Small intestine (tissue), 7 donors: Measurements from ENCODE around the gene ABI1. TPM values are rescaled to one million over a fixed set of nuclear protein-coding genes. Genes with fewer than 3 reads are reported as not detected.

ENCODE experiments used
- DNase-seq, 2 donors: peaks; one replicate each; pipeline versions ENCODE4 v3.0.0 to v3.0.0-alpha.2; 2013
- FAIRE-seq: peaks from 2 replicates; lab custom pipeline; 2012; peaks lifted over from hg19 to GRCh38; lab: Jason Lieb, UNC
- H3K27ac ChIP-seq, 3 donors: one replicate each; pipeline ENCODE4 v1.5.1; 2013; ENCODE audit warnings: low read length in 2 of 3, mild to moderate bottlenecking in 2 of 3, control low read depth in 1 of 3, inconsistent platforms in 1 of 3, low read depth in 1 of 3, moderate library complexity in 1 of 3
- H3K27me3 ChIP-seq, 3 donors: one replicate each; pipeline ENCODE4 v1.6.1; 2013; ENCODE audit warnings: low read length in 3 of 3, inconsistent platforms in 1 of 3; ENCODE audit not compliant: control insufficient read depth in 3 of 3, insufficient read depth in 3 of 3
- H3K36me3 ChIP-seq, 3 donors: one replicate each; pipeline ENCODE4 v1.6.1; 2013; ENCODE audit warnings: low read length in 3 of 3, inconsistent platforms in 1 of 3, low read depth in 1 of 3, mild to moderate bottlenecking in 1 of 3, moderate library complexity in 1 of 3; ENCODE audit not compliant: control insufficient read depth in 3 of 3, insufficient read depth in 2 of 3
- H3K4me1 ChIP-seq, 3 donors: one replicate each; pipeline ENCODE4 v1.6.1; 2013; ENCODE audit warnings: low read length in 2 of 3, inconsistent platforms in 1 of 3, low read depth in 1 of 3, mild to moderate bottlenecking in 1 of 3, moderate library complexity in 1 of 3; ENCODE audit not compliant: control insufficient read depth in 3 of 3, insufficient read depth in 2 of 3
- H3K4me3 ChIP-seq, 3 donors: one replicate each; pipeline ENCODE4 v1.5.1; 2013; ENCODE audit warnings: low read length in 3 of 3, control low read depth in 1 of 3, inconsistent platforms in 1 of 3, low read depth in 1 of 3, mild to moderate bottlenecking in 1 of 3, moderate library complexity in 1 of 3
- H3K9me3 ChIP-seq, 2 donors: one replicate each; pipeline ENCODE4 v1.6.1; 2013; ENCODE audit warnings: low read depth in 1 of 2, low read length in 1 of 2; ENCODE audit not compliant: control insufficient read depth in 2 of 2, insufficient read depth in 1 of 2
- WGBS, 3 donors: extraction: QIAGEN DNeasy Blood & Tissue Kit; methylation state at CpG; one replicate each; pipeline ENCODE4 v1.1.7; 2013; 5-methylcytosine and 5-hydroxymethylcytosine counted together
- polyA plus RNA-seq, 4 donors: library from polyadenylated mRNA; stranded (reverse) in 3 of 4; unstranded in 1 of 4; fragments of 200-250 nt in 3 of 4; fragments of 120-200 nt in 1 of 4; gene quantifications; one replicate each; pipeline versions ENCODE4 v1.2.1 to v1.2.3, GENCODE V29; 2013
- donor health status: healthy with polysubstance abuse.
- donor health status: control.
- donor health status: control.
- donor health status: Bipolar disorder and iron deficiency.
- donor health status: healthy.

The ABI1 gene
- polyA plus RNA-seq, 4 donors, result 25.5 to 53.0 (median 38.4) TPM

DNA sequence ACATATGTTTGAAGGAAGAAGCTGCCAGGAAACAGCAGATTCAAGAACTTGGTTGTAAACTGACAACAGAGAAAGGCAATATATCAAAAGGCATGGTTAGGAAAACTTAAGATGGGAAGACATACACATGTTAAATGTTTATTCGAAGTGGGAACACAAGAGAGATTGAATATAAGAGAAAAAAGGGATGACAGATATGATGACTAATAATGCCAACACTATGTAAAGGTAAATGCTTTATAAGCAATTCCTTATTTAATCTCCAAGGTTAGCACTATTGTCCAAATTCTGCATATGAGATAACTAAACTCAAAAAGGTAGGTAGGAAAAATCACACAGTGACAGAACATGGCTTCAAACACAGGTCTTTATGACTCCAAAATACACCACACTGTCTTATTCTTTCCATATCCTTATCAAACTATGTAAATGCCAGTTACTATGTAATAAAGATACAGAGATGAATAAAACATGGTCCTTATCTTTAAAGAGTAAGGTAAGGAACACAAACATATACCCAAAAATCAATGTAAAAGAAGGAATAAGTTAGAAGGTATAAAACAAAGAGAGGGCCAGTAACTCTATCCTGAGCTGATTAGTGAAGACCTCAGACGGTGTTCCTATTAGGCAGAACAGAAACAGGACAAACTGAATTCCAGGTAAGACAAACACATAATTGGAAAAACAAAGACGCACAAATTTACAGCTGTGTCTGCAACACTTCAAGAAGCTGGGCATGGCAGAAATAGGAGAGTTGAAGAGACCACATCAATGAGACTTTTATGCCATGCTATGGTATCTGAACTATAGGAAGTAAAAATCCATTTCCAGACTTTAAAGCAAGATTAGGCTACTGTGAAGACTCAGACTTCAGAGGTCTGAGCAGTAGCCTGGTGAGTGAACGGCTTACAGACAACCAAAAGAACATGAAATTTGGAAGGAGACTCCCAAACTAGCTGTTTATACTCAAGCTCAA lies 56.1 kb downstream of the ABI1 start:
- Histone ChIP-seq H3K27me3 (no peaks in the 10 kb centered on the region), H3K4me1 (peaks cover 5 to 28% (median 6%) of the 10 kb centered on the region in 3 donors), H3K4me3 (no peak overlapping the region), H3K9me3 (no peaks in the 10 kb centered on the region), H3K36me3 (no peaks in the 10 kb centered on the region), H3K27ac (no peak overlapping the region)
- no peak for DNase-seq
- WGBS, 3 donors, result 24 to 53% (median 38%) methylated on average over 4 of the region's 4 CpGs
- FAIRE-seq, result no peak

DNA sequence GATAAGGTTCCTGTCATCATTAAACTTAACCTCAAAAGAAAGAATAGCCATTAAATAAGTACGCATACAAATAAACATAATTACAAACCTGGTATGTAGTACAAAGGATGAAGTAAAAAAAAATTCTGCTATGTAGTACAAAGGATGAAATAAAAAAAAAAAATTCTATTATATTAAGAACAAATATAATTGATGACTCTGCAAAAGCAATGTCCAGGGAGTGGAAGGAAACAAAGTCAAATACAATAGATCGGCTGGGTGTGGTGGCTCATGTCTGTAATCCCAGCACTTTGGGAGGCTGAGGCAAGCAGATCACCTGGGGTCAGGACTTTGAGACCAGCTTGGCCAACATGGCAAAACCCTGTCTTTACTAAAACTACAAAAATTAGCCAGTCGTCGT lies 56.9 kb downstream of the ABI1 start:
- Histone ChIP-seq H3K27ac (no peak overlapping the region), H3K36me3 (no peaks in the 10 kb centered on the region), H3K4me3 (no peak overlapping the region), H3K4me1 (peaks cover 5 to 28% (median 6%) of the 10 kb centered on the region in 3 donors), H3K9me3 (no peaks in the 10 kb centered on the region), H3K27me3 (no peaks in the 10 kb centered on the region)
- WGBS, 3 donors, result 90 to 96% (median 94%) methylated on average over 4 of the region's 4 CpGs
- FAIRE-seq, result no peak
- no peak for DNase-seq

DNA sequence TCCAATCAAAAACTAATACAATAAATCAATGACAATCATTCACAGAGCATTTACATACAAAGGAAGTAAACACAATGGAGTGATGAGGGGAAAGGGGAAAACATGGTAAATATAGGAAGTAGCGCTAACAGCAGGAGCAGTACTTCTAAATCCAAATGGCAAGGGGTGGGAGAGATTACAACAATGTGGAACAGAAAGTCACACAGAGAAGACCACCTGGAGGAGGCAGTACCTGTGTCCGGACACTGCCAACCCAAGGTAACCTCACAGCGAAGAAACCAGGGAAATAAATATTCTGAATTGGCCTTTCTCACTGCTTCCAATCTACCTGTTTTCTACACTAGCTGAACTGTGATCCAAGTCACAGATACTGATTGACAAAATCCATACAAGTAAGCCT lies 58.2 kb downstream of the ABI1 start:
- no peaks in the 10 kb centered on the region for H3K36me3 ChIP-seq
- H3K4me1 ChIP-seq, result peaks cover 5 to 28% (median 6%) of the 10 kb centered on the region in 3 donors
- no peaks in the 10 kb centered on the region for H3K27me3 ChIP-seq
- H3K27ac ChIP-seq, result no peak overlapping the region
- 94 to 100% (median 100%) methylated on average over 3 of the region's 3 CpGs for WGBS, 3 donors
- no peak for FAIRE-seq
- DNase-seq, result no peak
- no peak overlapping the region for H3K4me3 ChIP-seq
- H3K9me3 ChIP-seq, result no peaks in the 10 kb centered on the region

DNA sequence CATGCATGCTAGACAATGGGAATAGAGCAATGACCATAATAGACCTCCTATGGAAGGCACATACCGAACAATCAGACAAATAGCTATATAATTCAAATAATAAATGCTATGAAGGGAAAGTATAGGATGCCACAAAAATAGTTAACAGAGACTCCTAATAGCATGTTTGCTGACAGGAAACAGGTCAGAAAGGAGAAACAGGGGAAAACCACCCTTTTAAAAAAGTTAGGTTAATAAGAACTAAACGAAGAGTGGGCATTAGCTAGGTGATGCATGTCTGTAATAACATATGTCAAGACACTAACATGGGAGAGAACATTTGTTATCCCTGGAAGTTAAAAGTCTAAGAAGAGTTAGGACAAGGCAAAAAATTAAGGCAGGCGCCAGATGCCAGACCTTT lies 58.9 kb downstream of the ABI1 start:
- no peak overlapping the region for H3K27ac ChIP-seq
- no peaks in the 10 kb centered on the region for H3K27me3 ChIP-seq
- H3K4me1 ChIP-seq, result peaks cover 5 to 28% (median 6%) of the 10 kb centered on the region in 3 donors
- H3K9me3 ChIP-seq, result no peaks in the 10 kb centered on the region
- no peak for FAIRE-seq
- H3K36me3 ChIP-seq, result no peaks in the 10 kb centered on the region
- no peak for DNase-seq
- WGBS, 3 donors, result 84 to 92% (median 89%) methylated on average over 3 of the region's 3 CpGs
- H3K4me3 ChIP-seq, result no peak overlapping the region

DNA sequence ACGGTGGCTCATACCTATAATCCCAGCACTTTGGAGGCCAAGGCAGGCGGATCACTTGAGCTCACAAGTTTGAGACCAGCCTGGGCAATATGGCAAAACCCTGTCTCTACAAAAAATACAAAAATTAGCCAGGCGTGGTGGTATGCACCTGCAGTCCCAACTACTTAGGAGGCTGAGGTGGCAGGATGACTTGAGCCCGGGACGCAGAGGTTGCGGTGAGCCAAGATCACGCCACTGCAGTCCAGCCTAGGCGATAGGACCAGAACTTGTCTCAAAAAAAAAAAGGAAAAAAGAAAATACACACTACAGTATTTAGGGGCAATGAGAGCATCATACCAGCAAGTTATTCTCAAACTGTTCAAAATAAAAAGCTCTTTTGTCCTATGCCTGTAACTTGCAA lies 59.5 kb downstream of the ABI1 start:
- DNase-seq (no peak), FAIRE-seq (no peak)
- WGBS, 3 donors, result 94 to 98% (median 94%) methylated on average over 8 of the region's 8 CpGs
- Histone ChIP-seq H3K4me1 (peaks cover 3 to 24% (median 6%) of the 10 kb centered on the region in 3 donors), H3K9me3 (no peaks in the 10 kb centered on the region), H3K36me3 (no peaks in the 10 kb centered on the region), H3K27me3 (no peaks in the 10 kb centered on the region), H3K27ac (no peak overlapping the region), H3K4me3 (no peak overlapping the region)

DNA sequence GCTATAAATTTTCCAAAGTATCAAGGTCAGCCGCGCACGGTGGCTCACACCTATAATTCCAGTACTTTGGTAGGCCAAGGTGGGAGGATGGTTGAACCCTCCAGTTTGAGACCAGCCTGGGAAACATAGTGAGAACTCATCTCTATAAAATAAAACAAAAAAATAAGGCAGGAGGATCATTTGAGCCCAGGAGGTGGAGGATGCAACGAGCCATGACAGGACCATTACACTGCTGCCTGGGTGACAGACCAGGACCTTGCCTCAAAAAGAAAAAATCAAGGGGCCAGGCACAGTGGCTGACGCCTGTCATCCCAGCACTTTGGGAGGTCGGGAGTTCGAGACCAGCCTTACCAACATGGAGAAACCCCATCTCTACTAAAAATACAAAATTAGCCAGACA lies 60.3 kb downstream of the ABI1 start:
- Histone ChIP-seq H3K4me3 (no peak overlapping the region), H3K4me1 (peaks cover under 1 to 17% (median 3%) of the 10 kb centered on the region in 3 donors), H3K36me3 (no peaks in the 10 kb centered on the region), H3K27ac (no peak overlapping the region), H3K9me3 (peaks cover 0 to 3% of the 10 kb centered on the region in 2 donors), H3K27me3 (no peaks in the 10 kb centered on the region)
- 94 to 96% (median 96%) methylated on average over 7 of the region's 7 CpGs for WGBS, 3 donors
- no peak for DNase-seq
- no peak for FAIRE-seq

DNA sequence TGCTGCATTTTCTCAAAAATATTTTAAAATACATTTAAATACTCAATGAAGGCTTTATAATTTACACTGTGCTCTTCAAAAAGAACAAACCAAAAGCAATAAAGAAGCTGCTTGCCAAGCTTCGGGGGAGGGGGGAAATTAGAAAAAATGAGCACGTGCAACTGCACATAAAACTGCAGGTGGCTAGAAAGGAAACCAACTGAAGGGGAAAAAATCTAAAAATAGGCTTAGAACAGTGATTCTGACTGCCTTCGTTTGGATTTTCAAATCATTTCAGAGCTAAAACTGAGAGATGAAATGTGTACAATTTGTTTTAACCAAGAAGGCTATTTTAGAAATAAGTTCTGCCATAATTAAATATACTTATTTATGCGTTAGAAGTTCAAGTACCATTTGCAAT lies 61.4 kb downstream of the ABI1 start:
- WGBS, 3 donors, result 27 to 34% (median 33%) methylated on average over 4 of the region's 4 CpGs
- DNase-seq, result no peak

DNA sequence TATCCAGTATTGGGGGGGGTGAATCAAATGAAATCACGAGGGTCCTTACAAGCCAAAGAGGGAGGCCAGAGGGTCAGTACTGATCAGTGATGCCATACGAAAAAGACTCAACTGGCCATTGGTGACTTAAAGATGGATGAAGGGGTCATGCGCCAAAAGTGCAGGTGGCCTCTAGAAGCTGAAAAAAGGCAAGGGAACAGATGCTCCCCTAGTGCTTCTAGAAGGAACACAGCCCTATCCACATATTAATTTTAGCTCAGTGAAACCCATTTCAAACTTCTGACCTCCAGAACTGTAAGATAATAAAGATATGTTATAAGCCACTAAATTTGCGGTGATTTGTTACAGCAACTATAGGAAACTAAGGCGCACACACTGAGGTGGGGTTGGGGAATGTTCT lies 62.5 kb downstream of the ABI1 start:
- H3K4me3 ChIP-seq, result no peak overlapping the region
- peaks cover 0 to 8% of the 10 kb centered on the region in 2 donors for H3K9me3 ChIP-seq
- H3K27me3 ChIP-seq, result no peaks in the 10 kb centered on the region
- no peak for DNase-seq
- H3K4me1 ChIP-seq, result peaks cover 0 to 7% (median 0%) of the 10 kb centered on the region in 3 donors
- 88 to 98% (median 97%) methylated on average over 5 of the region's 5 CpGs for WGBS, 3 donors
- no peak overlapping the region for H3K27ac ChIP-seq
- H3K36me3 ChIP-seq, result no peaks in the 10 kb centered on the region
- no peak for FAIRE-seq

More for the DNA sequence above, 61.4 kb downstream of the ABI1 start:
- Histone ChIP-seq H3K27ac (no peak overlapping the region), H3K4me1 (peaks cover 0 to 9% (median 3%) of the 10 kb centered on the region in 3 donors), H3K36me3 (no peaks in the 10 kb centered on the region), H3K4me3 (no peak overlapping the region), H3K9me3 (peaks cover 0 to 8% of the 10 kb centered on the region in 2 donors), H3K27me3 (no peaks in the 10 kb centered on the region)
- no peak for FAIRE-seq
